Fibroblast of the conjunctiva (primary cell): ENCODE measurements around the gene AP2A1.
"Not testable (repeated sequence)": the region's sequence is repeated elsewhere in the genome, so short reads cannot be mapped to it uniquely, and the experiment has no call there.

Source experiments
- DNase-seq: peaks from one replicate; pipeline ENCODE4 v3.0.0-alpha.2; 2010; ENCODE audit warnings: low read depth

Gene AP2A1

GRCh38 chr19:49766930-49767299 lies at the start of gene AP2A1:
Gene AP2A1 (plus strand): TSS chr19:49767001. CDS start chr19:49767134, 133 bp downstream.
- DNase-seq, result no peak

- DNase-seq, result peak; percentile 53
Observed at GRCh38 chr19:49718511-49718910, 48.3 kb upstream of the AP2A1 start.

GRCh38 chr19:49718991-49719390 lies 47.8 kb upstream of the AP2A1 start:
- no peak for DNase-seq

GRCh38 chr19:49719420-49719819 lies 47.4 kb upstream of the AP2A1 start:
- not testable (repeated sequence) for DNase-seq

- DNase-seq, result peak; percentile 14
Observed at GRCh38 chr19:49727217-49728030, 39.4 kb upstream of the AP2A1 start.

- DNase-seq, result no peak
Observed at GRCh38 chr19:49730166-49730565, 36.6 kb upstream of the AP2A1 start.

- DNase-seq, result no peak
Observed at GRCh38 chr19:49738268-49738667, 28.5 kb upstream of the AP2A1 start.

GRCh38 chr19:49739098-49739497 lies 27.7 kb upstream of the AP2A1 start:
- DNase-seq, result no peak

- no peak for DNase-seq
Observed at GRCh38 chr19:49739933-49740332, 26.9 kb upstream of the AP2A1 start.

GRCh38 chr19:49741210-49741844 lies 25.5 kb upstream of the AP2A1 start:
- DNase-seq, result no peak

- no peak for DNase-seq
Observed at GRCh38 chr19:49744946-49745381, 21.8 kb upstream of the AP2A1 start.

- DNase-seq, result peak; percentile 22
Observed at GRCh38 chr19:49746206-49746958, 20.4 kb upstream of the AP2A1 start.

GRCh38 chr19:49749055-49749716 lies 17.6 kb upstream of the AP2A1 start:
- DNase-seq, result no peak

GRCh38 chr19:49749771-49750170 lies 17.0 kb upstream of the AP2A1 start:
- DNase-seq, result no peak

GRCh38 chr19:49752701-49753100 lies 14.1 kb upstream of the AP2A1 start:
- no peak for DNase-seq

GRCh38 chr19:49755956-49756355 lies 10.8 kb upstream of the AP2A1 start:
- no peak for DNase-seq

- DNase-seq, result no peak
Observed at GRCh38 chr19:49758292-49758691, 8.5 kb upstream of the AP2A1 start.

GRCh38 chr19:49761249-49761624 lies 5.6 kb upstream of the AP2A1 start:
- DNase-seq, result no peak

GRCh38 chr19:49761625-49762311 lies 5.0 kb upstream of the AP2A1 start:
- DNase-seq, result peak; percentile 43

GRCh38 chr19:49763230-49763629 lies 3.6 kb upstream of the AP2A1 start, which contains the start of gene TSKS:
Gene TSKS (minus strand): TSS chr19:49763306. CDS start chr19:49763247, 59 bp downstream.
- no peak for DNase-seq

- no peak for DNase-seq
Observed at GRCh38 chr19:49764341-49764740, 2.5 kb upstream of the AP2A1 start.
